ENCODE results near the gene KCTD8. TPM values are rescaled to one million over a fixed set of nuclear protein-coding genes. Genes with fewer than 3 reads are reported as not detected.
"Not testable (repeated sequence)": the region's sequence is repeated elsewhere in the genome, so short reads cannot be mapped to it uniquely, and the experiment has no call there.

KCTD8 gene
- total RNA-seq, 1 donor from 2014 or later = 0.85 TPM

GRCh38 chr4:44186096-44186849 is 262.3 kb downstream of the KCTD8 start:
- Mint-ChIP-seq H3K4me1 (ENCODE audit: unreplicated experiment) (no peaks in the 10 kb centered on the region), H3K36me3 (no peaks in the 10 kb centered on the region), H3K27me3 (no peaks in the 10 kb centered on the region), H3K9me3 (no peaks in the 10 kb centered on the region), H3K4me3 (no peak overlapping the region), H3K27ac (no peak overlapping the region)
- TF ChIP-seq, protein P1, sequence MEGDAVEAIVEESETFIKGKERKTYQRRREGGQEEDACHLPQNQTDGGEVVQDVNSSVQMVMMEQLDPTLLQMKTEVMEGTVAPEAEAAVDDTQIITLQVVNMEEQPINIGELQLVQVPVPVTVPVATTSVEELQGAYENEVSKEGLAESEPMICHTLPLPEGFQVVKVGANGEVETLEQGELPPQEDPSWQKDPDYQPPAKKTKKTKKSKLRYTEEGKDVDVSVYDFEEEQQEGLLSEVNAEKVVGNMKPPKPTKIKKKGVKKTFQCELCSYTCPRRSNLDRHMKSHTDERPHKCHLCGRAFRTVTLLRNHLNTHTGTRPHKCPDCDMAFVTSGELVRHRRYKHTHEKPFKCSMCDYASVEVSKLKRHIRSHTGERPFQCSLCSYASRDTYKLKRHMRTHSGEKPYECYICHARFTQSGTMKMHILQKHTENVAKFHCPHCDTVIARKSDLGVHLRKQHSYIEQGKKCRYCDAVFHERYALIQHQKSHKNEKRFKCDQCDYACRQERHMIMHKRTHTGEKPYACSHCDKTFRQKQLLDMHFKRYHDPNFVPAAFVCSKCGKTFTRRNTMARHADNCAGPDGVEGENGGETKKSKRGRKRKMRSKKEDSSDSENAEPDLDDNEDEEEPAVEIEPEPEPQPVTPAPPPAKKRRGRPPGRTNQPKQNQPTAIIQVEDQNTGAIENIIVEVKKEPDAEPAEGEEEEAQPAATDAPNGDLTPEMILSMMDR (conservative IDR thresholded peaks at IDR 0.05) = no peak
- DNase-seq (ENCODE audit: extremely low spot score, unreplicated experiment) = no peak

DNA sequence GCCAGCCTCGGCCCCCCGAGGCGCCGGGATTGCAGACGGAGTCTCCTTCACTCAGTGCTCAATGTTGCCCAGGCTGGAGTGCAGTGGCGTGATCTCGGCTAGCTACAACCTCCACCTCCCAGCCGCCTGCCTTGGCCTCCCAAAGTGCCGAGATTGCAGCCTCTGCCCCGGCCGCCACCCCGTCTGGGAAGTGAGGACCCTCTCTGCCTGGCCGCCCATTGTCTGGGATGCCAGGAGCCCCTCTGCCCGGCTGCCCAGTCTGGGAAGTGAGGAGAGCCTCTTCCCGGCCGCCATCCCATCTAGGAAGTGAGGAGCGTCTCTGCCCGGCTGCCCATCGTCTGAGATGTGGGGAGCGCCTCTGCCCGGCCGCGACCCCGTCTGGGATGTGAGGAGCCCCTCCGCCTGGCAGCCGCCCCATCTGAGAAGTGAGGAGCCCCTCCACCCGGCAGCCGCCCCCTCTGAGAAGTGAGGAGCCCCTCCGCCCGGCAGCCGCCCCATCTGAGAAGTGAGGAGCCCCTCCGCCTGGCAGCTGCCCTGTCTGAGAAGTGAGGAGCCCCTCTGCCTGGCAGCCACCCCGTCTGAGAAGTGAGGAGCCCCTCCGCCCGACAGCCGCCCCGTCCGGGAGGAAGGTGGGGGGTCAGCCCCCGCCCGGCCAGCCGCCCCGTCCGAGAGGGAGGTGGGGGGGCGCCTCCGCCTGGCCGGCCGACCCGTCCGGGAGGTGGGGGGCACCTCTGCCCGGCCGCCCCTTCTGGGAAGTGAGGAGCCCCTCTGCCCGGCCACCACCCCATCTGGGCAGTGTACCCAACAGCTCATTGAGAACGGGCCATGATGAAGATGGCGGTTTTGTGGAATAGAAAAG is 266.9 kb downstream of the KCTD8 start:
- H3K36me3 Mint-ChIP-seq; H3K27me3 Mint-ChIP-seq; H3K4me3 Mint-ChIP-seq; DNase-seq (ENCODE audit: extremely low spot score, unreplicated experiment); H3K27ac Mint-ChIP-seq; H3K4me1 Mint-ChIP-seq (ENCODE audit: unreplicated experiment); H3K9me3 Mint-ChIP-seq: not testable (repeated sequence)

DNA sequence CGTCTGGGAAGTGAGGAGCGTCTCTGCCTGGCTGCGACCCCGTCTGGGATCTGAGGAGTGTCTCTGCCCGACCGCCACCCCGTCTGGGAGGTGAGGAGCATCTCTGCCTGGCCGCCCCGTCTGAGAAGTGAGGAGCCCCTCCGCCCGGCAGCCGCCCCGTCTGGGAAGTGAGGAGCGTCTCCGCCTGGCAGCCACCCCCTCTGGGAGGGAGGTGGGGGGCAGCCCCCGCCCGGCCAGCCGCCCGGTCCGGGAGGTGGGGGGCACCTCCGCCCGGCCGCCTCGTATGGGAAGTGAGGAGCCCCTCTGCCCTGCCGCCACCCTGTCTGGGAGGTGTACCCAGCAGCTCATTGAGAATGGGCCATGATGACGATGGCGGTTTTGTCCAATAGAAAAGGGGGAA is 280.8 kb downstream of the KCTD8 start:
- H3K27ac Mint-ChIP-seq; H3K9me3 Mint-ChIP-seq; H3K36me3 Mint-ChIP-seq; H3K4me3 Mint-ChIP-seq; H3K27me3 Mint-ChIP-seq; H3K4me1 Mint-ChIP-seq (ENCODE audit: unreplicated experiment); DNase-seq (ENCODE audit: extremely low spot score, unreplicated experiment): not testable (repeated sequence)

DNA sequence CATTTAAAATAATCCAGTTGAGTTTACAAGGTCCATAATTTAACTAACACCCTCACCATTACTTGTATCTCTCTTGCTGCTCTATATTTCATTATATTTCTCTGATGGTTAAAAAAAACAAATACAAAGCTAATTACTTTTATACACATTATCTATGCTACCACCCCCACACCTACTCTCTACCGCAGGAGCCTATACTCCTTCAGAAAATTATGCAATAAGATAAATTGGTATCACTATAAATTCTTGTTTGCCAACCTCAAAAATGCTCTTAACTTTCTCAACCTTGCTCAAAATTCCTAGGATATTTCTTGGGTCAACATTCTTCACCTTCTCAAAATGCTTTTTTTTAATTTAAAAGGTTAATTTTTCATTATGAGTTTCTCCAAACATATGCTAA is 282.7 kb downstream of the KCTD8 start:
- Mint-ChIP-seq H3K9me3 (no peaks in the 10 kb centered on the region), H3K4me1 (ENCODE audit: unreplicated experiment) (no peaks in the 10 kb centered on the region), H3K4me3 (no peak overlapping the region), H3K36me3 (no peaks in the 10 kb centered on the region), H3K27me3 (no peaks in the 10 kb centered on the region), H3K27ac (no peak overlapping the region)
- DNase-seq (ENCODE audit: extremely low spot score, unreplicated experiment) = no peak
- TF ChIP-seq, protein P1 (conservative IDR thresholded peaks at IDR 0.05) = no peak

DNA sequence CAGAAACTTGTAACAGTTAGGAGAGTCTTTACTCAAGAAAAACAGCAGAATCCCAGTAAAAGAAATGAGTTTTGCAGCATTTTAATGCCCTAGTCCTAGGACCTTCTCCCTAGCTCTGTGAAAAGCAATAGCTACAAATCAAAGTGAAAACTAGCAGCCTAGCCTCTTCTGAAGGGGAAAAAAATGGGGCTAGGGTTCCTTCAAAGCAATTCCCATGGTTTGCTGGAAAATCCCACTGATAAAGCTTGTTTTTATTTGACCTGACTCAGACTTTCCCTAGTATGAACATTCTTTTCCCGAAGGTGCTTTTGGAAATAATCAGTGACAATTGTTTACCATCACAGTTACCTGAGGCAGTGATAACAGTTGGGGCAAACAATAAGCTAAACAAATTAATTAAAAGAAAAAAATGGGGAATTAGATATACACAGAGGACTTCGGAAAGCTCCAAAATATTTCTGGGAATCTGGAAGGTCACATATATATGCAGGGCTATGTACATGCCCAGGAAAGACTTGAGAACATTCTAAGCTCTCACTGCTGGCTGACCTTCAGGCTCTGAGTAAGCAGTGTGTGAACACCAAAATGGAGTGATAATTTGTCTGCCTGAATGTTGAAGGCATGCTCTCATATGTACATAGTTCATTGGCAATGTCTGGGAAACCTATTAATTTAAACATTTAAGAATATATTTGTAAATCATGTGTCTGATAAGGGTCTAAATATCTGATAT is 285.9 kb downstream of the KCTD8 start:
- Mint-ChIP-seq H3K27me3 (no peaks in the 10 kb centered on the region), H3K9me3 (no peaks in the 10 kb centered on the region), H3K4me1 (ENCODE audit: unreplicated experiment) (peaks cover 8% of the 10 kb centered on the region), H3K36me3 (no peaks in the 10 kb centered on the region), H3K27ac (no peak overlapping the region), H3K4me3 (no peak overlapping the region)
- TF ChIP-seq, protein P1 (conservative IDR thresholded peaks at IDR 0.05) = no peak
- DNase-seq (ENCODE audit: extremely low spot score, unreplicated experiment) = no peak

DNA sequence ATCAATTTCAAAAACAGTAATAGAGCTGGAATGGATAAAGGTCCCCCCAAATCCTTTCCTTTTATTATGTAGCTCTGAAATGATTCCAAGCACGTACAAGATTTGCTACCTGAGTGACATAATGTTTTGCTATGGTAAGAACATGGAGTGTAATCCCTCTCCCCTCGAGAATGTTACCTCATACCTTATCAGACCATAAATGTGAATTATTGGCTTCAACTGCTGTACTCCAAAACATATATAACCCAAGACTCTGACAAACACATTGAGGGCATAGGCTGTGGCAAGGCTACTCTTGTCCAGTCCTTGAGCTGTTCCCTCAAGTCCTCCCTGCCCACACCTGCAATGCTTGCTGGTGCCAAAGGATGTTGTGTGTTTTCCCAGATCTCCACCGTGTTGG is 286.9 kb downstream of the KCTD8 start:
- TF ChIP-seq, protein P1 (conservative IDR thresholded peaks at IDR 0.05) = no peak

More for the DNA sequence above, 286.9 kb downstream of the KCTD8 start:
- Mint-ChIP-seq H3K4me1 (ENCODE audit: unreplicated experiment) (peaks cover 13% of the 10 kb centered on the region), H3K9me3 (no peaks in the 10 kb centered on the region), H3K4me3 (no peak overlapping the region), H3K36me3 (no peaks in the 10 kb centered on the region), H3K27ac (no peak overlapping the region), H3K27me3 (no peaks in the 10 kb centered on the region)
- no peak for DNase-seq (ENCODE audit: extremely low spot score, unreplicated experiment)

Measured in type B pancreatic cell (in vitro differentiated cells).